GM23338 (cell line): Measurements from ENCODE around the gene CACNA1C. TPM values are rescaled to one million over a fixed set of nuclear protein-coding genes. Genes with fewer than 3 reads are reported as not detected.

ENCODE experiments used
- ATAC-seq: fragments of 200-7000 bp; cut with Tn5 transposase; 3 replicates; pipeline ENCODE4 v1.9.1; 2020
- DNase-seq: peaks from one replicate; pipeline ENCODE4 v3.0.0-alpha.2; 2015; ENCODE audit warnings: low spot score
- H2AFZ ChIP-seq: fragments of 200-600 bp; sonication (generic); 2 replicates; pipeline ENCODE4 v1.8.0; 2016; ENCODE audit warnings: antibody characterized with exemption, mild to moderate bottlenecking, moderate library complexity
- H3F3A ChIP-seq: fragments of 200-600 bp; sonication (generic); replicated peaks from 2 replicates; pipeline ENCODE4 v1.8.0; 2017; ENCODE audit warnings: antibody characterized with exemption, mixed run types, low read depth
- H3K27ac ChIP-seq: fragments of 200-600 bp; sonication (generic); 2 replicates; pipeline ENCODE4 v1.6.1; 2016; ENCODE audit warnings: low read depth
- H3K27me3 ChIP-seq: fragments of 200-600 bp; sonication (generic); 2 replicates; pipeline ENCODE4 v1.8.0; 2016; ENCODE audit warnings: mild to moderate bottlenecking, mixed run types, moderate library complexity; ENCODE audit not compliant: insufficient read depth
- H3K36me3 ChIP-seq: fragments of 200-600 bp; sonication (generic); 2 replicates; pipeline ENCODE4 v1.8.0; 2016; ENCODE audit warnings: mild to moderate bottlenecking; ENCODE audit not compliant: insufficient read depth
- H3K4me1 ChIP-seq: fragments of 200-600 bp; sonication (generic); 2 replicates; pipeline ENCODE4 v1.8.0; 2016; ENCODE audit warnings: mild to moderate bottlenecking, moderate library complexity; ENCODE audit not compliant: insufficient read depth
- H3K4me2 ChIP-seq: fragments of 200-600 bp; sonication (generic); 2 replicates; pipeline ENCODE4 v1.7.1; 2017; ENCODE audit warnings: mixed run types
- H3K4me3 ChIP-seq: fragments of 200-600 bp; sonication (generic); 2 replicates; pipeline ENCODE4 v1.6.1; 2016; ENCODE audit warnings: mixed run types
- H3K79me2 ChIP-seq: fragments of 200-600 bp; sonication (generic); replicated peaks from 2 replicates; pipeline ENCODE4 v1.8.0; 2017; ENCODE audit warnings: mild to moderate bottlenecking; ENCODE audit not compliant: insufficient read depth
- H3K9me2 ChIP-seq: fragments of 200-600 bp; sonication (generic); 2 replicates; pipeline ENCODE4 v1.8.0; 2017; ENCODE audit not compliant: insufficient read depth
- H4K20me1 ChIP-seq: fragments of 200-600 bp; sonication (generic); replicated peaks from 2 replicates; pipeline ENCODE4 v1.8.0; 2017; ENCODE audit warnings: mild to moderate bottlenecking; ENCODE audit not compliant: insufficient read depth
- H3K27ac Mint-ChIP-seq: 2 replicates; pipeline ENCODE4 v1.8.0; 2020; ENCODE audit warnings: inconsistent platforms, mild to moderate bottlenecking, moderate library complexity, mixed read lengths
- H3K27me3 Mint-ChIP-seq: 3 replicates; pipeline ENCODE4 v1.8.0; 2022; ENCODE audit warnings: low read depth, mild to moderate bottlenecking, moderate library complexity, mixed read lengths, inconsistent platforms; ENCODE audit not compliant: insufficient read depth, poor library complexity
- H3K36me3 Mint-ChIP-seq: 3 replicates; pipeline ENCODE4 v1.8.0; 2021; ENCODE audit warnings: low read depth, mild to moderate bottlenecking, inconsistent platforms, moderate library complexity, mixed read lengths
- H3K4me1 Mint-ChIP-seq: 3 replicates; pipeline ENCODE4 v1.8.0; 2020; ENCODE audit warnings: mild to moderate bottlenecking, inconsistent platforms, mixed read lengths
- H3K4me3 Mint-ChIP-seq: 3 replicates; pipeline ENCODE4 v1.8.0; 2021; ENCODE audit warnings: moderate library complexity, mild to moderate bottlenecking, inconsistent platforms, mixed read lengths
- H3K9me3 Mint-ChIP-seq: 3 replicates; pipeline ENCODE4 v1.8.0; 2020; ENCODE audit warnings: moderate library complexity, mild to moderate bottlenecking, inconsistent platforms, mixed read lengths
- CREB1 ChIP-seq: fragments of 250-450 bp; sonication (Bioruptor Pico); IDR thresholded peaks from 2 replicates; pipeline ENCODE4 v1.5.0; 2020; ENCODE audit warnings: low read depth, mild to moderate bottlenecking, moderate library complexity
- CTCF ChIP-seq, 2 experiments: fragments of 200-600 bp in 1 of 2; sonication (generic) in 1 of 2; conservative IDR thresholded peaks; 2 replicates each; pipeline versions ENCODE4 v1.5.1 to v1.6.1; 2016 to 2017; ENCODE audit warnings: antibody characterized with exemption in 2 of 2, low read depth in 2 of 2, mild to moderate bottlenecking in 2 of 2, moderate library complexity in 1 of 2
- ETS1 ChIP-seq: IDR thresholded peaks from 2 replicates; pipeline ENCODE4 v1.6.1; 2016; ENCODE audit warnings: antibody characterized with exemption
- EZH2 ChIP-seq: fragments of 200-600 bp; sonication (generic); IDR thresholded peaks from one replicate; pipeline ENCODE4 v1.8.0; 2017; ENCODE audit warnings: antibody characterized with exemption, mild to moderate bottlenecking, low read depth; ENCODE audit not compliant: unreplicated experiment
- EZH2phosphoT487 ChIP-seq: fragments of 200-600 bp; sonication (generic); IDR thresholded peaks from one replicate; pipeline ENCODE4 v1.8.1; 2018; ENCODE audit warnings: antibody characterized with exemption; ENCODE audit not compliant: unreplicated experiment
- JUNB ChIP-seq: IDR thresholded peaks from one replicate; pipeline ENCODE4 v1.6.1; 2016; ENCODE audit warnings: antibody characterized with exemption; ENCODE audit not compliant: unreplicated experiment
- NANOG ChIP-seq: IDR thresholded peaks from 2 replicates; pipeline ENCODE4 v1.6.1; 2016; ENCODE audit warnings: antibody characterized with exemption, borderline replicate concordance
- POLR2AphosphoS5 ChIP-seq: IDR thresholded peaks from 2 replicates; pipeline ENCODE4 v1.6.1; 2016; ENCODE audit warnings: antibody characterized with exemption, low read depth
- STAT1 ChIP-seq: IDR thresholded peaks from one replicate; pipeline ENCODE4 v1.6.1; 2016; ENCODE audit warnings: antibody characterized with exemption; ENCODE audit not compliant: unreplicated experiment
- ZNF114 ChIP-seq: fragments of 250-450 bp; sonication (Bioruptor Pico); IDR thresholded peaks from 2 replicates; pipeline ENCODE4 v1.5.0; 2020; ENCODE audit warnings: mild to moderate bottlenecking, moderate library complexity
- ZNF331 ChIP-seq: fragments of 250-450 bp; sonication (Bioruptor Pico); IDR thresholded peaks from 2 replicates; pipeline ENCODE4 v1.5.0; 2020; ENCODE audit warnings: low read depth, mild to moderate bottlenecking, moderate library complexity
- ZNF462 ChIP-seq: fragments of 250-450 bp; sonication (Bioruptor Pico); IDR thresholded peaks from 2 replicates; pipeline ENCODE4 v1.5.0; 2020; ENCODE audit warnings: mild to moderate bottlenecking, moderate library complexity
- polyA plus RNA-seq: library from polyadenylated mRNA; unstranded; fragments of >200 nt; fragmentation: Nextera tagmentation; extraction: Ambion mirVana; gene quantifications from 2 replicates; pipeline ENCODE4 v1.2.1, GENCODE V29; 2016
- total RNA-seq: library from RNA; depleted of rRNA; stranded (reverse); fragments of >200 nt; shearing (Covaris generic); gene quantifications from 2 replicates; pipeline ENCODE4 v1.2.3, GENCODE V29; 2014
- TF ChIP-seq, protein P1 (sequence below): IDR thresholded peaks from one replicate; pipeline ENCODE4 v1.6.1; 2018; ENCODE audit warnings: antibody characterized with exemption; ENCODE audit not compliant: unreplicated experiment

CACNA1C gene
- total and polyA plus RNA-seq, 2 experiments from 2014 or later, result 0.78 to 2.1 TPM

DNA sequence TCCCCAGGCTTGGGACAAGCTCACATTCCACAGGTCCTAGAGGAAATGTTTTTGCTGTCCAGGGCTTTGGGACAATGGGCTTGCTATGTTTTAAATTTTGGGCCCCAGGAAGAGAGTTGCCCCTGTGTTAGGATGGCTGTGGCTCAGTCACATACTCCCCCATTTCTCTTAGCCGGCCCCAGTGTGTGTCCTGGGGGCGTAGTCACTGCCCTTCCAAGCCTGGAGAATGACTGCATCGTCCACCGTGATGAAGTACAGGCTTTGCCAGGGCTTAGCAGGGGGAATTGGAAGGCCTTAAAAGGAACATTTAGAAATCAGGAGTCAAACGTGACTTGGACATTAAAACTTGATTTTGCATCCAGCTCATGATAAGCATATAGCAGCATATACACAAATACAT, 293.6 kb downstream of the CACNA1C start:
- Mint-ChIP-seq H3K36me3 (no peaks in the 10 kb centered on the region), H3K27me3 (peaks cover 6% of the 10 kb centered on the region), H3K9me3 (no peaks in the 10 kb centered on the region), H3K4me1 (peaks cover 25% of the 10 kb centered on the region), H3K27ac (0 out of 2 replicates have a peak overlapping the region, but pooled peaks have one; percentile 14), H3K4me3 (no peak overlapping the region)
- TF ChIP-seq JUNB, result no peak
- no peak for TF ChIP-seq ZNF114 (CRISPR knock-in tag)
- TF ChIP-seq ZNF331 (CRISPR knock-in tag), result no peak
- no peak for TF ChIP-seq EZH2
- no peak for TF ChIP-seq ZNF462 (CRISPR knock-in tag)
- TF ChIP-seq NANOG, result no peak
- no peak for TF ChIP-seq EZH2phosphoT487
- TF ChIP-seq CTCF (conservative IDR thresholded peaks at IDR 0.05; ENCODE audit: low read depth in 2 of 2), result no peak
- no peak for TF ChIP-seq ETS1
- no peak for TF ChIP-seq CREB1
- TF ChIP-seq, protein P1, sequence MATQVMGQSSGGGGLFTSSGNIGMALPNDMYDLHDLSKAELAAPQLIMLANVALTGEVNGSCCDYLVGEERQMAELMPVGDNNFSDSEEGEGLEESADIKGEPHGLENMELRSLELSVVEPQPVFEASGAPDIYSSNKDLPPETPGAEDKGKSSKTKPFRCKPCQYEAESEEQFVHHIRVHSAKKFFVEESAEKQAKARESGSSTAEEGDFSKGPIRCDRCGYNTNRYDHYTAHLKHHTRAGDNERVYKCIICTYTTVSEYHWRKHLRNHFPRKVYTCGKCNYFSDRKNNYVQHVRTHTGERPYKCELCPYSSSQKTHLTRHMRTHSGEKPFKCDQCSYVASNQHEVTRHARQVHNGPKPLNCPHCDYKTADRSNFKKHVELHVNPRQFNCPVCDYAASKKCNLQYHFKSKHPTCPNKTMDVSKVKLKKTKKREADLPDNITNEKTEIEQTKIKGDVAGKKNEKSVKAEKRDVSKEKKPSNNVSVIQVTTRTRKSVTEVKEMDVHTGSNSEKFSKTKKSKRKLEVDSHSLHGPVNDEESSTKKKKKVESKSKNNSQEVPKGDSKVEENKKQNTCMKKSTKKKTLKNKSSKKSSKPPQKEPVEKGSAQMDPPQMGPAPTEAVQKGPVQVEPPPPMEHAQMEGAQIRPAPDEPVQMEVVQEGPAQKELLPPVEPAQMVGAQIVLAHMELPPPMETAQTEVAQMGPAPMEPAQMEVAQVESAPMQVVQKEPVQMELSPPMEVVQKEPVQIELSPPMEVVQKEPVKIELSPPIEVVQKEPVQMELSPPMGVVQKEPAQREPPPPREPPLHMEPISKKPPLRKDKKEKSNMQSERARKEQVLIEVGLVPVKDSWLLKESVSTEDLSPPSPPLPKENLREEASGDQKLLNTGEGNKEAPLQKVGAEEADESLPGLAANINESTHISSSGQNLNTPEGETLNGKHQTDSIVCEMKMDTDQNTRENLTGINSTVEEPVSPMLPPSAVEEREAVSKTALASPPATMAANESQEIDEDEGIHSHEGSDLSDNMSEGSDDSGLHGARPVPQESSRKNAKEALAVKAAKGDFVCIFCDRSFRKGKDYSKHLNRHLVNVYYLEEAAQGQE, result no peak
- TF ChIP-seq POLR2AphosphoS5, result no peak
- TF ChIP-seq STAT1, result no peak
- Histone ChIP-seq H3K27me3 (no peaks in the 10 kb centered on the region), H3K4me1 (peaks cover 19% of the 10 kb centered on the region), H3K4me2 (no peak overlapping the region), H3K9me2 (no peaks in the 10 kb centered on the region), H3K36me3 (no peaks in the 10 kb centered on the region), H3F3A (no peaks in the 10 kb centered on the region), H3K27ac (no peak overlapping the region), H3K4me3 (no peak overlapping the region), H2AFZ (no peak overlapping the region), H3K79me2 (no peaks in the 10 kb centered on the region), H4K20me1 (no peaks in the 10 kb centered on the region)
- ATAC-seq (no peak), DNase-seq (no peak)
